Keratinocyte (primary cell): Measurements from ENCODE around the gene ANKRD37. TPM values are rescaled to one million over a fixed set of nuclear protein-coding genes. Genes with fewer than 3 reads are reported as not detected.

Experiments
- DNase-seq: peaks from one replicate; pipeline ENCODE4 v3.0.0-alpha.2; 2011; ENCODE audit warnings: low read depth, missing footprints, low spot score
- FAIRE-seq: peaks from 2 replicates; lab custom pipeline; 2011; peaks lifted over from hg19 to GRCh38; lab: Jason Lieb, UNC
- H2AFZ ChIP-seq: 2 replicates; pipeline ENCODE4 v1.6.0; 2012; ENCODE audit warnings: low read length, control low read depth, inconsistent platforms; ENCODE audit not compliant: control insufficient read depth
- H3K27ac ChIP-seq: 2 replicates; pipeline ENCODE4 v1.5.1; 2011; ENCODE audit warnings: low read length; ENCODE audit not compliant: control insufficient read depth, insufficient read depth
- H3K27me3 ChIP-seq: 3 replicates; pipeline ENCODE4 v1.6.0; 2011; ENCODE audit warnings: low read length; ENCODE audit not compliant: control insufficient read depth, insufficient read depth; ENCODE audit errors: extremely low read depth
- H3K36me3 ChIP-seq, 2 experiments: 2 replicates in 1 of 2; 3 replicates in 1 of 2; pipeline ENCODE4 v1.5.1; 2011; ENCODE audit warnings: low read length in 2 of 2, mild to moderate bottlenecking in 1 of 2; ENCODE audit not compliant: control insufficient read depth in 2 of 2, insufficient read depth in 2 of 2; ENCODE audit errors: extremely low read depth in 1 of 2
- H3K4me1 ChIP-seq: 3 replicates; pipeline ENCODE4 v1.5.1; 2011; ENCODE audit warnings: low read length; ENCODE audit not compliant: control insufficient read depth, insufficient read depth; ENCODE audit errors: extremely low read depth
- H3K4me2 ChIP-seq: 3 replicates; pipeline ENCODE4 v1.6.0; 2011; ENCODE audit warnings: low read depth, low read length; ENCODE audit not compliant: control insufficient read depth, insufficient read depth; ENCODE audit errors: extremely low read depth
- H3K4me3 ChIP-seq, 3 experiments: fragments of 200-600 bp in 1 of 3; sonication (generic) in 1 of 3; 2 replicates in 2 of 3; 3 replicates in 1 of 3; pipeline ENCODE4 v1.5.1; 2011 to 2016; ENCODE audit warnings: low read length in 3 of 3, mild to moderate bottlenecking in 3 of 3, control low read depth in 2 of 3, inconsistent platforms in 1 of 3, low read depth in 1 of 3, mixed read lengths in 1 of 3, mixed run types in 1 of 3, moderate library complexity in 1 of 3; ENCODE audit not compliant: control insufficient read depth in 2 of 3, insufficient read depth in 2 of 3; ENCODE audit errors: extremely low read depth in 1 of 3
- H3K79me2 ChIP-seq: 2 replicates; pipeline ENCODE4 v1.6.0; 2012; ENCODE audit warnings: low read length; ENCODE audit not compliant: control insufficient read depth, insufficient read depth
- H3K9ac ChIP-seq: 3 replicates; pipeline ENCODE4 v1.6.0; 2011; ENCODE audit warnings: low read length; ENCODE audit not compliant: control insufficient read depth, insufficient read depth; ENCODE audit errors: extremely low read depth
- H3K9me1 ChIP-seq: 3 replicates; pipeline ENCODE4 v1.6.0; 2011; ENCODE audit warnings: low read length; ENCODE audit not compliant: control insufficient read depth, insufficient read depth; ENCODE audit errors: extremely low read depth
- H3K9me3 ChIP-seq: 2 replicates; pipeline ENCODE4 v1.5.1; 2012; ENCODE audit warnings: low read depth, low read length; ENCODE audit not compliant: control insufficient read depth
- H4K20me1 ChIP-seq: 3 replicates; pipeline ENCODE4 v1.6.0; 2011; ENCODE audit warnings: low read length; ENCODE audit not compliant: control insufficient read depth, insufficient read depth; ENCODE audit errors: extremely low read depth
- EZH2 ChIP-seq: IDR thresholded peaks from one replicate; pipeline ENCODE4 v1.6.1; 2012; ENCODE audit warnings: inconsistent platforms, mild to moderate bottlenecking, low read length, moderate library complexity
- dilution Hi-C: fragments of 300-500 bp; cut with MboI; formaldehyde crosslinking; loops from one replicate; pipeline ENCODE4 v1.7.0; 2020; ENCODE audit warnings: low sequenced_read_pairs; ENCODE audit not compliant: extremely low pct_ligation_motif_present
- polyA plus RNA-seq, 5 experiments: library from polyadenylated mRNA; depleted of rRNA in 3 of 5; stranded (reverse) in 3 of 5; stranded (forward) in 1 of 5; unstranded in 1 of 5; fragments of >200 nt; gene quantifications; 1 replicate in 1 of 5; 2 replicates in 3 of 5; 3 replicates in 1 of 5; pipeline versions ENCODE4 v1.2.1 to v1.2.3, GENCODE V29; 2011 to 2012; ENCODE audit warnings: missing spikeins in 2 of 5, low read depth in 1 of 5, low replicate concordance in 1 of 5
- TF ChIP-seq, protein P1 (sequence below), 3 experiments: IDR thresholded peaks in 1 of 3; conservative IDR thresholded peaks in 1 of 3; optimal IDR thresholded peaks in 1 of 3; 2 replicates in 2 of 3; 3 replicates in 1 of 3; pipeline versions ENCODE3 to v1.5.1; 2011; ENCODE audit warnings: low read length in 3 of 3, mild to moderate bottlenecking in 3 of 3, moderate library complexity in 2 of 3, control low read depth in 1 of 3, inconsistent platforms in 1 of 3; ENCODE audit not compliant: insufficient read depth in 2 of 3; ENCODE audit errors: extremely low read depth in 1 of 3

ANKRD37 gene
- polyA plus RNA-seq, 1 donor (not counting 4 experiments of a cell fraction or from before 2014, with no cell fraction given), result 8.0 TPM

DNA sequence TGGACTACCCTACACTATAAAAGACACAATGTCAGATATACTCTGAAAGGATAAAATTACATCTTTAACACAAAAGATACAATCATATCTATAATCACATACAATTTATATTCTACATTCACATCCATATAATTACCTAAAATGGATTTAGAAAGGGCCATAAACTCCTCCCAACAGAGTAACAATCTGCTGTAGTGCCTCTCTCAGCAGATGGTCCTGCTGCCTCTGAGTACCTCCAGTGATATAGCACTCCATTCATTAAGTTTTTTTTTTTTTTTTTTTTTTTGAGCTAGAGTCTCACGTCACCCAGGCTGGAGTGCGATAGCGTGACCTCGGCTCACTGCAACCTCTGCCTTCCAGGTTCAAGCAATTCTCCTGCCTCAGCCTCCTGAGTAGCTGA lies 7.4 kb downstream of the ANKRD37 start:
- no peaks in the 10 kb centered on the region for H3K4me1 ChIP-seq
- no peaks in the 10 kb centered on the region for H3K9me3 ChIP-seq
- H3K36me3 ChIP-seq, result peaks cover 4 to 5% of the 10 kb centered on the region in 2 experiments
- H3K9ac ChIP-seq, result no peak overlapping the region
- H3K27me3 ChIP-seq, result no peaks in the 10 kb centered on the region
- H2AFZ ChIP-seq, result no peak overlapping the region
- no peak overlapping the region for H3K4me3 ChIP-seq
- H3K27ac ChIP-seq, result no peak overlapping the region
- dilution Hi-C loops, result no loop called here
- FAIRE-seq (no peak), DNase-seq (no peak)
- no peaks in the 10 kb centered on the region for H3K9me1 ChIP-seq
- no peaks in the 10 kb centered on the region for H3K79me2 ChIP-seq
- TF ChIP-seq EZH2, result no peak
- TF ChIP-seq, protein P1, sequence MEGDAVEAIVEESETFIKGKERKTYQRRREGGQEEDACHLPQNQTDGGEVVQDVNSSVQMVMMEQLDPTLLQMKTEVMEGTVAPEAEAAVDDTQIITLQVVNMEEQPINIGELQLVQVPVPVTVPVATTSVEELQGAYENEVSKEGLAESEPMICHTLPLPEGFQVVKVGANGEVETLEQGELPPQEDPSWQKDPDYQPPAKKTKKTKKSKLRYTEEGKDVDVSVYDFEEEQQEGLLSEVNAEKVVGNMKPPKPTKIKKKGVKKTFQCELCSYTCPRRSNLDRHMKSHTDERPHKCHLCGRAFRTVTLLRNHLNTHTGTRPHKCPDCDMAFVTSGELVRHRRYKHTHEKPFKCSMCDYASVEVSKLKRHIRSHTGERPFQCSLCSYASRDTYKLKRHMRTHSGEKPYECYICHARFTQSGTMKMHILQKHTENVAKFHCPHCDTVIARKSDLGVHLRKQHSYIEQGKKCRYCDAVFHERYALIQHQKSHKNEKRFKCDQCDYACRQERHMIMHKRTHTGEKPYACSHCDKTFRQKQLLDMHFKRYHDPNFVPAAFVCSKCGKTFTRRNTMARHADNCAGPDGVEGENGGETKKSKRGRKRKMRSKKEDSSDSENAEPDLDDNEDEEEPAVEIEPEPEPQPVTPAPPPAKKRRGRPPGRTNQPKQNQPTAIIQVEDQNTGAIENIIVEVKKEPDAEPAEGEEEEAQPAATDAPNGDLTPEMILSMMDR (optimal IDR thresholded peaks at IDR 0.05 in 1 of 3, IDR thresholded peaks at IDR 0.05 in 1 of 3, conservative IDR thresholded peaks at IDR 0.05 in 1 of 3; ENCODE audit: extremely low read depth in 1 of 3, insufficient read depth in 2 of 3, low read length in 3 of 3), result no peak
- H4K20me1 ChIP-seq, result no peaks in the 10 kb centered on the region
- no peak overlapping the region for H3K4me2 ChIP-seq

GRCh38 chr4:185405296-185405999 lies 8.8 kb downstream of the ANKRD37 start:
- peaks cover 4 to 5% of the 10 kb centered on the region in 2 experiments for H3K36me3 ChIP-seq
- FAIRE-seq (no peak), DNase-seq (no peak)
- H3K9ac ChIP-seq, result no peak overlapping the region
- H3K79me2 ChIP-seq, result no peaks in the 10 kb centered on the region
- no peaks in the 10 kb centered on the region for H3K27me3 ChIP-seq
- dilution Hi-C loops, result no loop called here
- no peak overlapping the region for H3K4me3 ChIP-seq
- H4K20me1 ChIP-seq, result no peaks in the 10 kb centered on the region
- H3K4me2 ChIP-seq, result no peak overlapping the region
- no peaks in the 10 kb centered on the region for H3K4me1 ChIP-seq
- no peak overlapping the region for H2AFZ ChIP-seq
- TF ChIP-seq, protein P1 (optimal IDR thresholded peaks at IDR 0.05 in 1 of 3, IDR thresholded peaks at IDR 0.05 in 1 of 3, conservative IDR thresholded peaks at IDR 0.05 in 1 of 3; ENCODE audit: extremely low read depth in 1 of 3, insufficient read depth in 2 of 3, low read length in 3 of 3), result no peak
- TF ChIP-seq EZH2, result no peak
- no peaks in the 10 kb centered on the region for H3K9me3 ChIP-seq
- no peaks in the 10 kb centered on the region for H3K9me1 ChIP-seq
- no peak overlapping the region for H3K27ac ChIP-seq
